ENCODE results near the gene EEF1A2. TPM values are rescaled to one million over a fixed set of nuclear protein-coding genes. Genes with fewer than 3 reads are reported as not detected.

The EEF1A2 gene
- total RNA-seq, 2 donors from 2014 or later, result 0.14 to 3.1 TPM

GRCh38 chr20:63529861-63530787, 31.2 kb upstream of the EEF1A2 start:
- no peak for ATAC-seq
- Mint-ChIP-seq H3K9me3 (no peaks in the 10 kb centered on the region), H3K36me3 (no peaks in the 10 kb centered on the region), H3K27ac (no peak overlapping the region)
- no peak for DNase-seq (ENCODE audit: low spot score in 2 of 2)

GRCh38 chr20:63529180-63529860, 30.4 kb upstream of the EEF1A2 start:
- no peak overlapping the region for H3K27ac Mint-ChIP-seq
- H3K36me3 Mint-ChIP-seq, result peaks cover 0 to 3% of the 10 kb centered on the region in 2 donors
- peak in 1 of 2 donors; percentile 12 for ATAC-seq
- DNase-seq (ENCODE audit: low spot score in 2 of 2), result no peak
- no peaks in the 10 kb centered on the region for H3K9me3 Mint-ChIP-seq

GRCh38 chr20:63527184-63527583, 28.3 kb upstream of the EEF1A2 start:
- no peak for ATAC-seq
- no peak for DNase-seq (ENCODE audit: low spot score in 2 of 2)
- peaks cover 4 to 10% of the 10 kb centered on the region in 2 donors for H3K9me3 Mint-ChIP-seq
- H3K36me3 Mint-ChIP-seq, result peaks cover 12 to 25% of the 10 kb centered on the region in 2 donors
- no peak overlapping the region for H3K27ac Mint-ChIP-seq

- ATAC-seq, result no peak
- Mint-ChIP-seq H3K36me3 (peaks cover 12 to 26% of the 10 kb centered on the region in 2 donors), H3K9me3 (peaks cover 4 to 10% of the 10 kb centered on the region in 2 donors), H3K27ac (no peak overlapping the region)
- DNase-seq (ENCODE audit: low spot score in 2 of 2), result no peak
Measured at GRCh38 chr20:63525971-63526370, 27.1 kb upstream of the EEF1A2 start.

- ATAC-seq (no peak), DNase-seq (ENCODE audit: low spot score in 2 of 2) (no peak)
- Mint-ChIP-seq H3K36me3 (peaks cover 12 to 26% of the 10 kb centered on the region in 2 donors), H3K9me3 (peaks cover 4 to 10% of the 10 kb centered on the region in 2 donors), H3K27ac (no peak overlapping the region)
Measured at GRCh38 chr20:63525185-63525584, 26.3 kb upstream of the EEF1A2 start.

GRCh38 chr20:63522981-63523611, 24.2 kb upstream of the EEF1A2 start:
- Mint-ChIP-seq H3K36me3 (peaks cover 12 to 26% of the 10 kb centered on the region in 2 donors), H3K27ac (no peak overlapping the region), H3K9me3 (peaks cover 4 to 10% of the 10 kb centered on the region in 2 donors)
- no peak for ATAC-seq
- DNase-seq (ENCODE audit: low spot score in 2 of 2), result no peak

GRCh38 chr20:63522091-63522868, 23.4 kb upstream of the EEF1A2 start:
- DNase-seq (ENCODE audit: low spot score in 2 of 2) (no peak), ATAC-seq (no peak)
- Mint-ChIP-seq H3K9me3 (peaks cover 4 to 10% of the 10 kb centered on the region in 2 donors), H3K27ac (peak overlapping the region in 1 of 2 donors; percentile 52), H3K36me3 (peaks cover 12 to 26% of the 10 kb centered on the region in 2 donors)

GRCh38 chr20:63521602-63522001, 22.7 kb upstream of the EEF1A2 start:
- DNase-seq (ENCODE audit: low spot score in 2 of 2) (no peak), ATAC-seq (no peak)
- Mint-ChIP-seq H3K36me3 (peaks cover 12 to 26% of the 10 kb centered on the region in 2 donors), H3K9me3 (peaks cover 4 to 10% of the 10 kb centered on the region in 2 donors), H3K27ac (peak overlapping the region in 1 of 2 donors; percentile 74)

GRCh38 chr20:63520934-63521601, 22.2 kb upstream of the EEF1A2 start:
- Mint-ChIP-seq H3K36me3 (peaks cover 12 to 26% of the 10 kb centered on the region in 2 donors), H3K27ac (peak overlapping the region in 1 of 2 donors; percentile 74), H3K9me3 (peaks cover 4 to 10% of the 10 kb centered on the region in 2 donors)
- ATAC-seq, result peak; percentile 53 to 60
- DNase-seq (ENCODE audit: low spot score in 2 of 2), result peak in 1 of 2 donors; percentile 71

GRCh38 chr20:63520504-63520933, 21.6 kb upstream of the EEF1A2 start, which contains the start of gene PPDPF:
Gene PPDPF, plus strand, starts transcription at chr20:63520765. Its CDS starts 544 bp downstream, at chr20:63521309.
- ATAC-seq (peak; percentile 87 to 88), DNase-seq (ENCODE audit: low spot score in 2 of 2) (peak; percentile 85 to 87)
- H3K27ac Mint-ChIP-seq, result peak within 1 kb of the TSS in 1 of 2 donors; percentile 74
- peaks cover 12 to 26% of the 10 kb centered on the region in 2 donors for H3K36me3 Mint-ChIP-seq
- H3K9me3 Mint-ChIP-seq, result peaks cover 4 to 10% of the 10 kb centered on the region in 2 donors

- Mint-ChIP-seq H3K36me3 (peaks cover 12 to 26% of the 10 kb centered on the region in 2 donors), H3K9me3 (peaks cover 4 to 10% of the 10 kb centered on the region in 2 donors), H3K27ac (no peak overlapping the region)
- DNase-seq (ENCODE audit: low spot score in 2 of 2) (peak in 1 of 2 donors; percentile 63), ATAC-seq (peak; percentile 58 to 61)
Measured at GRCh38 chr20:63519668-63520503, 21.0 kb upstream of the EEF1A2 start.

- Mint-ChIP-seq H3K9me3 (peaks cover 4 to 15% of the 10 kb centered on the region in 2 donors), H3K36me3 (peaks cover 12 to 21% of the 10 kb centered on the region in 2 donors), H3K27ac (no peak overlapping the region)
- ATAC-seq (no peak), DNase-seq (ENCODE audit: low spot score in 2 of 2) (no peak)
Measured at GRCh38 chr20:63518946-63519667, 20.2 kb upstream of the EEF1A2 start.

GRCh38 chr20:63518351-63518861, 19.5 kb upstream of the EEF1A2 start:
- DNase-seq (ENCODE audit: low spot score in 2 of 2) (no peak), ATAC-seq (no peak)
- Mint-ChIP-seq H3K9me3 (peaks cover 4 to 11% of the 10 kb centered on the region in 2 donors), H3K27ac (no peak overlapping the region), H3K36me3 (peaks cover 11 to 14% of the 10 kb centered on the region in 2 donors)

Measured in activated naive CD4-positive, alpha-beta T cell treated with anti-CD3 and anti-CD28 coated beads, Interleukin-2, amount 50 U/mL, for 72 hours (primary cell).